Muscle of arm (tissue), 12 donors: Measurements from ENCODE around the gene ZSCAN5A. TPM values are rescaled to one million over a fixed set of nuclear protein-coding genes. Genes with fewer than 3 reads are reported as not detected.
"Not testable (repeated sequence)": the region's sequence is repeated elsewhere in the genome, so short reads cannot be mapped to it uniquely, and the experiment has no call there.

Experiments used
- DNase-seq: peaks from one replicate; pipeline ENCODE4 v3.0.0-alpha.2; 2013
- polyA plus RNA-seq, 12 donors: library from polyadenylated mRNA; unstranded; fragments of 120-200 nt; gene quantifications; one replicate each; pipeline ENCODE4 v1.2.1, GENCODE V29; 2013; ENCODE audit not compliant: insufficient read length in 12 of 12

Gene ZSCAN5A
- polyA plus RNA-seq, 12 donors: 5.0 to 12.4 (median 7.3) TPM; not detected in 2

- DNase-seq: no peak
These were observed 102.9 kb downstream of the ZSCAN5A start for GRCh38 chr19:56211718-56212117.

GRCh38 chr19:56210036-56210435 lies 104.6 kb downstream of the ZSCAN5A start:
- DNase-seq: not testable (repeated sequence)

- no peak for DNase-seq
These were observed 105.5 kb downstream of the ZSCAN5A start for GRCh38 chr19:56209091-56209490.

- not testable (repeated sequence) for DNase-seq
These were observed 107.1 kb downstream of the ZSCAN5A start for GRCh38 chr19:56207581-56207980.

- DNase-seq: no peak
These were observed 112.7 kb downstream of the ZSCAN5A start, which contains the start of gene ZSCAN5C for GRCh38 chr19:56201973-56202372. Gene ZSCAN5C (plus strand): TSS chr19:56202273. CDS start chr19:56205914, 3,641 bp downstream.

- no peak for DNase-seq
These were observed 115.0 kb downstream of the ZSCAN5A start for GRCh38 chr19:56199687-56200086.

GRCh38 chr19:56197646-56198045 lies 117.0 kb downstream of the ZSCAN5A start, which contains the start of gene ZSCAN5B:
Gene ZSCAN5B (minus strand): TSS chr19:56197783. CDS start chr19:56193052, 4,731 bp downstream.
- DNase-seq: not testable (repeated sequence)

GRCh38 chr19:56193981-56194640 lies 120.5 kb downstream of the ZSCAN5A start:
- no peak for DNase-seq

- no peak for DNase-seq
These were observed 122.9 kb downstream of the ZSCAN5A start for GRCh38 chr19:56191711-56192110.

GRCh38 chr19:56191115-56191514 lies 123.5 kb downstream of the ZSCAN5A start:
- DNase-seq: no peak

- DNase-seq: no peak
These were observed 124.9 kb downstream of the ZSCAN5A start for GRCh38 chr19:56189785-56190184.

GRCh38 chr19:56177564-56178243 lies 136.9 kb downstream of the ZSCAN5A start:
- no peak for DNase-seq

GRCh38 chr19:56176881-56177280 lies 137.8 kb downstream of the ZSCAN5A start:
- no peak for DNase-seq

- not testable (repeated sequence) for DNase-seq
These were observed 138.3 kb downstream of the ZSCAN5A start for GRCh38 chr19:56176310-56176709.

- DNase-seq: not testable (repeated sequence)
These were observed 138.8 kb downstream of the ZSCAN5A start, which contains the start of gene GALP for GRCh38 chr19:56175861-56176307. Gene GALP (plus strand): TSS chr19:56176008. CDS start chr19:56177109, 1,101 bp downstream.

- DNase-seq: no peak
These were observed 140.1 kb downstream of the ZSCAN5A start for GRCh38 chr19:56174550-56174949.

GRCh38 chr19:56174086-56174485 lies 140.6 kb downstream of the ZSCAN5A start:
- DNase-seq: no peak

Other genes starting within 250 kb of the ZSCAN5A start
- 10 to 100 TPM in 11 of 12 donors, not detected in 1; 11.1 to 42.9 (median 16.7) TPM for gene ZNF787, start 193.5 kb downstream of the ZSCAN5A start, polyA plus RNA-seq
- 10 to 100 TPM in 11 of 12 donors, not detected in 1; 11.5 to 27.0 (median 14.4) TPM for gene ZNF444, start 173.6 kb downstream of the ZSCAN5A start, polyA plus RNA-seq
- not detected for gene GALP, start 138.8 kb downstream of the ZSCAN5A start, polyA plus RNA-seq
- under 1 TPM in 3 of 12 donors, not detected in 9; 0.13 to 0.27 (median 0.23) TPM for gene ZSCAN5B, start 117.1 kb downstream of the ZSCAN5A start, polyA plus RNA-seq
- not detected for gene ZSCAN5C, start 112.6 kb downstream of the ZSCAN5A start, polyA plus RNA-seq
- gene EDDM13, start 42.1 kb downstream of the ZSCAN5A start, polyA plus RNA-seq: 1 to 10 TPM in 9 of 12 donors, under 1 TPM in 1, not detected in 2; 0.88 to 7.0 (median 1.5) TPM
- gene ZNF582, start 78.7 kb upstream of the ZSCAN5A start, polyA plus RNA-seq: 1 to 10 TPM in 11 of 12 donors, not detected in 1; 4.9 to 9.4 (median 7.1) TPM
- 10 to 100 TPM in 1 of 12 donors, 1 to 10 TPM in 10, not detected in 1; 6.1 to 11.2 (median 7.6) TPM for gene ZNF583, start 89.5 kb upstream of the ZSCAN5A start, polyA plus RNA-seq
- gene ZNF667, start 162.5 kb upstream of the ZSCAN5A start, polyA plus RNA-seq: 10 to 100 TPM in 9 of 12 donors, 1 to 10 TPM in 2, not detected in 1; 8.0 to 19.5 (median 11.5) TPM
- 10 to 100 TPM in 10 of 12 donors, 1 to 10 TPM in 1, not detected in 1; 9.1 to 27.0 (median 18.6) TPM for gene ZNF471, start 193.0 kb upstream of the ZSCAN5A start, polyA plus RNA-seq
- 10 to 100 TPM in 7 of 12 donors, 1 to 10 TPM in 4, not detected in 1; 9.3 to 16.4 (median 11.1) TPM for gene ZFP28, start 224.1 kb upstream of the ZSCAN5A start, polyA plus RNA-seq